ENCODE data around the gene PTTG1IP2.

DNA sequence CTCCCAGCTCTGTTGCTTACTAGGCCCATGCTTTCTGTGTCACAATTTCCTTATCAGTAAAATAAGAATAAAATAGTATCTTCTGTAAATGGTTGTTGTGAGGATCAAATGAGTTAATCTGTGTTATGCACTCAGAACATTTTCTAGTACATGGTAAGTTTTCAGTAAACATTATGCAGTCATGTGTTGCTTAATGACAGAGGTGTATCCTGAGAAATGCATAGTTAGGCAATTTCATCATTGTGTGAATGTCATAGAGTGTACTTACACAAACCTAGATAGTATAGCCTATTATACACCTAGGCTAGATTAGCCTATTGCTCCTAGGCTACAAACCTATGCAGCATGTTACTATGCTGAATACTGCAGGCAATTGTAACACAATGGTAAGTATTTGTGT lies 4.4 kb downstream of the PTTG1IP2 start:
- TF ChIP-seq, protein P1, sequence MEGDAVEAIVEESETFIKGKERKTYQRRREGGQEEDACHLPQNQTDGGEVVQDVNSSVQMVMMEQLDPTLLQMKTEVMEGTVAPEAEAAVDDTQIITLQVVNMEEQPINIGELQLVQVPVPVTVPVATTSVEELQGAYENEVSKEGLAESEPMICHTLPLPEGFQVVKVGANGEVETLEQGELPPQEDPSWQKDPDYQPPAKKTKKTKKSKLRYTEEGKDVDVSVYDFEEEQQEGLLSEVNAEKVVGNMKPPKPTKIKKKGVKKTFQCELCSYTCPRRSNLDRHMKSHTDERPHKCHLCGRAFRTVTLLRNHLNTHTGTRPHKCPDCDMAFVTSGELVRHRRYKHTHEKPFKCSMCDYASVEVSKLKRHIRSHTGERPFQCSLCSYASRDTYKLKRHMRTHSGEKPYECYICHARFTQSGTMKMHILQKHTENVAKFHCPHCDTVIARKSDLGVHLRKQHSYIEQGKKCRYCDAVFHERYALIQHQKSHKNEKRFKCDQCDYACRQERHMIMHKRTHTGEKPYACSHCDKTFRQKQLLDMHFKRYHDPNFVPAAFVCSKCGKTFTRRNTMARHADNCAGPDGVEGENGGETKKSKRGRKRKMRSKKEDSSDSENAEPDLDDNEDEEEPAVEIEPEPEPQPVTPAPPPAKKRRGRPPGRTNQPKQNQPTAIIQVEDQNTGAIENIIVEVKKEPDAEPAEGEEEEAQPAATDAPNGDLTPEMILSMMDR (IDR thresholded peaks at IDR 0.05; ENCODE audit: low read depth, low read length) = no peak
- no peak for TF ChIP-seq POLR2A (IDR thresholded peaks at IDR 0.05; ENCODE audit: extremely low read depth, insufficient read length)
- TF ChIP-seq MYC (IDR thresholded peaks at IDR 0.05; ENCODE audit: low read depth, low read length) = no peak
- no peak for TF ChIP-seq MAX (IDR thresholded peaks at IDR 0.05; ENCODE audit: low read depth, low read length)

Measured in NB4 (cell line).